Endothelial cell of umbilical vein (primary cell): ENCODE results near the gene LSM3. TPM values are rescaled to one million over a fixed set of nuclear protein-coding genes. Genes with fewer than 3 reads are reported as not detected.

Source experiments
- BruUV-seq: library from RNA; stranded (reverse); fragments of 400-500 nt; replicated peaks from 2 replicates; lab custom pipeline; 2021; lab: Mats Ljungman, UMichigan
- CTCF ChIA-PET: fragments of 300-600, 350-600 bp; sonication (Branson Sonifier 250); formaldehyde crosslinking; loops from one replicate; lab custom pipeline; 2021; ENCODE audit warnings: antibody characterized with exemption, inconsistent platforms; lab: Charles Lee
- POLR2A ChIA-PET: fragments of 300-600, 350-600 bp; sonication (Branson Sonifier 250); formaldehyde crosslinking; loops from one replicate; lab custom pipeline; 2021; ENCODE audit warnings: antibody characterized with exemption, inconsistent platforms; lab: Charles Lee
- DNase-seq: peaks from one replicate; pipeline ENCODE4 v3.0.0-alpha.2; 2011; ENCODE audit warnings: low read depth, low spot score
- FAIRE-seq: peaks from 2 replicates; lab custom pipeline; 2011; peaks lifted over from hg19 to GRCh38; lab: Jason Lieb, UNC
- H2AFZ ChIP-seq: 2 replicates; pipeline ENCODE4 v1.6.0; 2012; ENCODE audit warnings: low read depth, low read length, control low read depth, inconsistent platforms
- H3K27ac ChIP-seq: 2 replicates; pipeline ENCODE4 v1.5.1; 2011; ENCODE audit warnings: low read depth, mild to moderate bottlenecking, control low read depth, low read length, moderate library complexity; ENCODE audit not compliant: insufficient read depth
- H3K27me3 ChIP-seq, 2 experiments: 2 replicates each; pipeline versions ENCODE4 v1.6.0 to v1.6.1; 2011; ENCODE audit warnings: low read length in 2 of 2, mixed read lengths in 1 of 2; ENCODE audit not compliant: control insufficient read depth in 2 of 2, insufficient read depth in 2 of 2
- H3K36me3 ChIP-seq, 2 experiments: 2 replicates in 1 of 2; 3 replicates in 1 of 2; pipeline ENCODE4 v1.5.1; 2011; ENCODE audit warnings: low read length in 2 of 2, mild to moderate bottlenecking in 1 of 2, moderate library complexity in 1 of 2; ENCODE audit not compliant: control insufficient read depth in 2 of 2, insufficient read depth in 2 of 2; ENCODE audit errors: extremely low read depth in 1 of 2
- H3K4me1 ChIP-seq: 3 replicates; pipeline ENCODE4 v1.5.1; 2011; ENCODE audit warnings: mild to moderate bottlenecking, low read length; ENCODE audit not compliant: control insufficient read depth, insufficient read depth; ENCODE audit errors: extremely low read depth
- H3K4me2 ChIP-seq: 2 replicates; pipeline ENCODE4 v1.6.1; 2011; ENCODE audit warnings: low read length, control low read depth, mixed read lengths; ENCODE audit not compliant: insufficient read depth
- H3K4me3 ChIP-seq, 3 experiments: fragments of 200-600 bp in 1 of 3; sonication (generic), shearing (Covaris generic) in 1 of 3; replicated peaks in 1 of 3; 2 replicates each; pipeline ENCODE4 v1.5.1; 2011 to 2016; ENCODE audit warnings: control low read depth in 3 of 3, low read length in 3 of 3, mild to moderate bottlenecking in 2 of 3, inconsistent platforms in 1 of 3, low read depth in 1 of 3, moderate library complexity in 1 of 3; ENCODE audit not compliant: insufficient read depth in 1 of 3
- H3K79me2 ChIP-seq: 2 replicates; pipeline ENCODE4 v1.6.0; 2012; ENCODE audit warnings: low read length, inconsistent platforms; ENCODE audit not compliant: control insufficient read depth, insufficient read depth
- H3K9ac ChIP-seq: replicated peaks from 2 replicates; pipeline ENCODE3; 2011; ENCODE audit warnings: low read length, control low read depth; ENCODE audit not compliant: insufficient read depth; ENCODE audit errors: extremely low read depth
- H3K9me1 ChIP-seq: replicated peaks from 3 replicates; pipeline ENCODE4 v1.6.0; 2011; ENCODE audit warnings: mild to moderate bottlenecking, low read length; ENCODE audit not compliant: control insufficient read depth, insufficient read depth; ENCODE audit errors: extremely low read depth
- H3K9me3 ChIP-seq: replicated peaks from 2 replicates; pipeline ENCODE4 v1.5.1; 2012; ENCODE audit warnings: low read length, inconsistent platforms; ENCODE audit not compliant: control insufficient read depth, insufficient read depth
- H4K20me1 ChIP-seq: replicated peaks from 2 replicates; pipeline ENCODE3; 2011; ENCODE audit warnings: mild to moderate bottlenecking, low read length; ENCODE audit not compliant: control insufficient read depth, insufficient read depth; ENCODE audit errors: extremely low read depth
- EZH2 ChIP-seq: IDR thresholded peaks from 2 replicates; pipeline ENCODE4 v1.6.1; 2012; ENCODE audit warnings: borderline replicate concordance, low read depth, mild to moderate bottlenecking, moderate library complexity, low read length, inconsistent platforms; ENCODE audit not compliant: severe bottlenecking
- FOS ChIP-seq: IDR thresholded peaks from 2 replicates; pipeline ENCODE4 v1.6.1; 2011; ENCODE audit warnings: mild to moderate bottlenecking, low read length, moderate library complexity, borderline replicate concordance; ENCODE audit not compliant: insufficient read depth
- GATA2 ChIP-seq: IDR thresholded peaks from 2 replicates; pipeline ENCODE4 v1.7.0; 2011; ENCODE audit warnings: low read depth, mild to moderate bottlenecking, moderate library complexity, mixed read lengths, low read length; ENCODE audit not compliant: insufficient read length, insufficient read depth
- JUN ChIP-seq: IDR thresholded peaks from 2 replicates; pipeline ENCODE4 v1.6.1; 2011; ENCODE audit warnings: borderline replicate concordance, low read depth; ENCODE audit not compliant: insufficient read length, insufficient read depth
- MYC ChIP-seq: IDR thresholded peaks from one replicate; pipeline ENCODE4 v1.6.1; 2011; ENCODE audit warnings: mild to moderate bottlenecking, low read depth, low read length
- POLR2A ChIP-seq: IDR thresholded peaks from 2 replicates; pipeline ENCODE4 v1.6.1; 2012; ENCODE audit warnings: low read depth, mild to moderate bottlenecking, control low read depth, low read length
- POLR2AphosphoS5 ChIP-seq: IDR thresholded peaks from 2 replicates; pipeline ENCODE4 v1.6.1; 2012; ENCODE audit warnings: low read depth, mild to moderate bottlenecking, control low read depth, low read length, moderate library complexity; ENCODE audit not compliant: insufficient read depth
- dilution Hi-C: fragments of 300-500 bp; cut with MboI; formaldehyde crosslinking; loops from one replicate; pipeline ENCODE4 v1.15.0; 2019; ENCODE audit warnings: low sequenced_read_pairs; ENCODE audit not compliant: extremely low pct_ligation_motif_present
- intact Hi-C: fragments of 100-400 bp; cut with micrococcal nuclease; formaldehyde crosslinking; loops from one replicate; pipeline ENCODE4 v1.10.0; 2022
- polyA plus RNA-seq, 4 experiments: library from polyadenylated mRNA; depleted of rRNA in 3 of 4; stranded (reverse) in 3 of 4; unstranded in 1 of 4; fragments of >200 nt; gene quantifications; 2 replicates each; pipeline versions ENCODE4 v1.2.1 to v1.2.3, GENCODE V29; 2011 to 2012; ENCODE audit warnings: missing spikeins in 1 of 4
- total RNA-seq: library from RNA; stranded (reverse); gene quantifications from 2 replicates; pipeline ENCODE4 v1.2.3, GENCODE V29; 2021
- TF ChIP-seq, protein P1 (sequence below), 2 donors: IDR thresholded peaks; 1 replicate in 1 of 2; 2 replicates in 1 of 2; pipeline ENCODE4 v1.5.1; 2011; ENCODE audit warnings: low read length in 2 of 2, mild to moderate bottlenecking in 2 of 2, moderate library complexity in 2 of 2, control low read depth in 1 of 2, inconsistent platforms in 1 of 2, low read depth in 1 of 2; ENCODE audit not compliant: insufficient read depth in 1 of 2; ENCODE audit errors: extremely low read depth in 1 of 2
- TF ChIP-seq, protein P2 (sequence below): IDR thresholded peaks from 2 replicates; pipeline ENCODE4 v1.6.1; 2011; ENCODE audit not compliant: insufficient read depth, insufficient read length

The LSM3 gene
- total and polyA plus RNA-seq, 2 donors (not counting 3 experiments of a cell fraction or from before 2014, with no cell fraction given) = 4.4 to 13.0 TPM

- intact Hi-C loops = no loop called here
- no peaks in the 10 kb centered on the region for H3K79me2 ChIP-seq
- TF ChIP-seq JUN (no peak), POLR2AphosphoS5 (no peak), GATA2 (no peak), FOS (no peak), EZH2 (no peak)
- H3K36me3 ChIP-seq = no peaks in the 10 kb centered on the region
- DNase-seq = no peak
- BruUV-seq = no TSS peak
- dilution Hi-C loops = no loop called here
- no peak overlapping the region for H2AFZ ChIP-seq
- no peak overlapping the region for H3K4me3 ChIP-seq
- POLR2A ChIA-PET = interaction anchor here (1.6 kb wide), 1 partner anchor 53 kb away, joined by 4 read pairs; the partner anchor contains the start of genes LSM3 and XPC
- CTCF ChIA-PET = interaction anchor here (1.0 to 3.0 kb wide), 5 partner anchors 10 to 277 kb away, joined by 3 to 16 read pairs (median 3); no protein-coding TSS in a partner anchor
- no peaks in the 10 kb centered on the region for H3K9me1 ChIP-seq
- no peaks in the 10 kb centered on the region for H3K9me3 ChIP-seq
- H3K27ac ChIP-seq = peak overlapping the region; percentile 4
- no peaks in the 10 kb centered on the region for H4K20me1 ChIP-seq
- H3K4me2 ChIP-seq = no peak overlapping the region
- peak; percentile 18 for FAIRE-seq
- H3K9ac ChIP-seq = no peak overlapping the region
- peaks cover 10% of the 10 kb centered on the region for H3K4me1 ChIP-seq
- no peaks in the 10 kb centered on the region for H3K27me3 ChIP-seq
Observed at GRCh38 chr3:14231998-14232501, 53.4 kb downstream of the LSM3 start.

GRCh38 chr3:14234251-14235002 is 55.8 kb downstream of the LSM3 start:
- ChIA-PET CTCF (interaction anchor here (1.0 to 6.1 kb wide), 2 partner anchors 28 to 31 kb away, joined by 3 to 27 read pairs; no protein-coding TSS in a partner anchor), POLR2A (no interaction called here)
- no peak for DNase-seq
- FAIRE-seq = no peak
- H3K4me2 ChIP-seq = no peak overlapping the region
- TF ChIP-seq, protein P1, sequence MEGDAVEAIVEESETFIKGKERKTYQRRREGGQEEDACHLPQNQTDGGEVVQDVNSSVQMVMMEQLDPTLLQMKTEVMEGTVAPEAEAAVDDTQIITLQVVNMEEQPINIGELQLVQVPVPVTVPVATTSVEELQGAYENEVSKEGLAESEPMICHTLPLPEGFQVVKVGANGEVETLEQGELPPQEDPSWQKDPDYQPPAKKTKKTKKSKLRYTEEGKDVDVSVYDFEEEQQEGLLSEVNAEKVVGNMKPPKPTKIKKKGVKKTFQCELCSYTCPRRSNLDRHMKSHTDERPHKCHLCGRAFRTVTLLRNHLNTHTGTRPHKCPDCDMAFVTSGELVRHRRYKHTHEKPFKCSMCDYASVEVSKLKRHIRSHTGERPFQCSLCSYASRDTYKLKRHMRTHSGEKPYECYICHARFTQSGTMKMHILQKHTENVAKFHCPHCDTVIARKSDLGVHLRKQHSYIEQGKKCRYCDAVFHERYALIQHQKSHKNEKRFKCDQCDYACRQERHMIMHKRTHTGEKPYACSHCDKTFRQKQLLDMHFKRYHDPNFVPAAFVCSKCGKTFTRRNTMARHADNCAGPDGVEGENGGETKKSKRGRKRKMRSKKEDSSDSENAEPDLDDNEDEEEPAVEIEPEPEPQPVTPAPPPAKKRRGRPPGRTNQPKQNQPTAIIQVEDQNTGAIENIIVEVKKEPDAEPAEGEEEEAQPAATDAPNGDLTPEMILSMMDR (IDR thresholded peaks at IDR 0.05; ENCODE audit: extremely low read depth in 1 of 2, insufficient read depth in 1 of 2, low read depth in 1 of 2, low read length in 2 of 2) = no peak
- TF ChIP-seq JUN (no peak), FOS (no peak), EZH2 (no peak), POLR2AphosphoS5 (no peak), POLR2A (no peak), GATA2 (no peak), MYC (no peak)
- TF ChIP-seq, protein P2, sequence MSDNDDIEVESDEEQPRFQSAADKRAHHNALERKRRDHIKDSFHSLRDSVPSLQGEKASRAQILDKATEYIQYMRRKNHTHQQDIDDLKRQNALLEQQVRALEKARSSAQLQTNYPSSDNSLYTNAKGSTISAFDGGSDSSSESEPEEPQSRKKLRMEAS = no peak
- H2AFZ ChIP-seq = no peak overlapping the region
- H3K36me3 ChIP-seq = no peaks in the 10 kb centered on the region
- dilution Hi-C loops (no loop called here), intact Hi-C loops (no loop called here)
- no peaks in the 10 kb centered on the region for H4K20me1 ChIP-seq
- H3K79me2 ChIP-seq = no peaks in the 10 kb centered on the region
- H3K4me3 ChIP-seq = no peak overlapping the region
- H3K4me1 ChIP-seq = peaks cover 10% of the 10 kb centered on the region
- H3K9ac ChIP-seq = no peak overlapping the region
- peaks cover 2 to 3% of the 10 kb centered on the region in 2 experiments for H3K27me3 ChIP-seq
- H3K27ac ChIP-seq = no peak overlapping the region
- no peaks in the 10 kb centered on the region for H3K9me1 ChIP-seq
- no TSS peak for BruUV-seq
- no peaks in the 10 kb centered on the region for H3K9me3 ChIP-seq
